RPMI7951 (cell line): ENCODE measurements around the gene DRG2. TPM values are rescaled to one million over a fixed set of nuclear protein-coding genes. Genes with fewer than 3 reads are reported as not detected.

Source experiments
- DNase-seq: peaks from one replicate; pipeline ENCODE4 v3.0.0-alpha.2; 2012; ENCODE audit warnings: low read depth
- total RNA-seq: library from RNA; depleted of rRNA; stranded (reverse); fragments of >200 nt; shearing (Covaris generic); gene quantifications from 2 replicates; pipeline ENCODE4 v1.2.3, GENCODE V29; 2014

The DRG2 gene
- total RNA-seq, 1 experiment from 2014 or later = 25.7 TPM

GRCh38 chr17:18115517-18115916 is 27.8 kb downstream of the DRG2 start:
- DNase-seq = no peak

- no peak for DNase-seq
Observed at GRCh38 chr17:18116078-18116477, 28.3 kb downstream of the DRG2 start.

GRCh38 chr17:18117533-18117932 is 29.8 kb downstream of the DRG2 start:
- no peak for DNase-seq

- no peak for DNase-seq
Observed at GRCh38 chr17:18117982-18118975, 30.5 kb downstream of the DRG2 start.

- no peak for DNase-seq
Observed at GRCh38 chr17:18119166-18119745, 31.5 kb downstream of the DRG2 start.

- DNase-seq = no peak
Observed at GRCh38 chr17:18119938-18120337, 32.2 kb downstream of the DRG2 start.

- DNase-seq = no peak
Observed at GRCh38 chr17:18120461-18121017, 32.8 kb downstream of the DRG2 start.

- DNase-seq = no peak
Observed at GRCh38 chr17:18121144-18121910, 33.6 kb downstream of the DRG2 start.

- DNase-seq = no peak
Observed at GRCh38 chr17:18122990-18123753, 35.4 kb downstream of the DRG2 start.

GRCh38 chr17:18124345-18125126 is 36.8 kb downstream of the DRG2 start:
- DNase-seq = no peak

- DNase-seq = peak; percentile 73
Observed at GRCh38 chr17:18129041-18129502, 41.3 kb downstream of the DRG2 start.

- no peak for DNase-seq
Observed at GRCh38 chr17:18132711-18133110, 45.0 kb downstream of the DRG2 start.

GRCh38 chr17:18136357-18136756 is 48.6 kb downstream of the DRG2 start:
- no peak for DNase-seq

- no peak for DNase-seq
Observed at GRCh38 chr17:18138065-18138749, 50.5 kb downstream of the DRG2 start.

GRCh38 chr17:18139092-18139491 is 51.3 kb downstream of the DRG2 start:
- no peak for DNase-seq

GRCh38 chr17:18139498-18139897 is 51.8 kb downstream of the DRG2 start:
- no peak for DNase-seq

- DNase-seq = no peak
Observed at GRCh38 chr17:18139949-18140348, 52.2 kb downstream of the DRG2 start.

GRCh38 chr17:18140648-18141047 is 52.9 kb downstream of the DRG2 start:
- no peak for DNase-seq

GRCh38 chr17:18141210-18141803 is 53.6 kb downstream of the DRG2 start:
- DNase-seq = peak; percentile 45
